Measurements from ENCODE around the gene SLC38A6.

DNA sequence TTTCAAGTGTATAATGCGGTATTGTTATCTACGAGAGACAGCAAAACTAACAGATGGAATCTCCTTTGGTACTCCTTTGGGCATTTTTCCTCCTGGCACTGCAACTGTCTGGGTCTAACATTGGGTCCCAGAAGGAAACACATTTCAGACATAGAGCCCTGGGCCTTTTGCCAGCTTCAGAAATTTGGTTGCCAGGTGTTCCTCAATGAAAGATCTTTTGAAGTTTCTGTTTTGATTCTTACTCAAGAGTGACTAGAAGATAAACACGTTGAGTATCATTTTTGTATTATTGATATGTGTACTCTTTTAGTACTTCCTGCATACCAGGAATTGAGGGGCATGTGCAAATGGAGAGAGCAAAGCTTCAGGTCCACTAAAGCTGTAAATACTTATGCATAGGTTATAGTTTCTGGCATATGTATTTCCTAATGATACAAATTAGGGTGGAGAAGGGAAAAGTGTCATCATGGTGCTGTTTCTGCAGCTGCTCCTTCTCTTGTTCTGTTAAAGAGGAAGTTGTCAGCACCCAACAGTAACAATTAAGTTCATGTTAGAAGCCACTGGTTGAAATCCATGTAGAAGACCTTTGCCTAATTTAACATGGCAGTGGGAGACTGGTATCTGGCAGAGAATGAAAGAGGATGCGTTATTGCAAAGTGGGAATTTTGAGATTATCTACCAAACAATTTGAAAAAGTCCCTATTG lies 53.5 kb downstream of the SLC38A6 start:
- TF ChIP-seq MEF2A (IDR thresholded peaks at IDR 0.05; ENCODE audit: insufficient read depth, low read depth, low read length) (no peak), CHD2 (IDR thresholded peaks at IDR 0.05; ENCODE audit: borderline replicate concordance, low read depth, low read length) (no peak), EZH2 (IDR thresholded peaks at IDR 0.05; ENCODE audit: borderline replicate concordance, control insufficient read depth, low read depth, low read length) (no peak), CBX5 (IDR thresholded peaks at IDR 0.05; ENCODE audit: low read depth) (no peak), STAT3 (IDR thresholded peaks at IDR 0.05; ENCODE audit: low read depth, low read length) (no peak), BRCA1 (IDR thresholded peaks at IDR 0.05; ENCODE audit: low read depth, low read length) (no peak), CBFB (IDR thresholded peaks at IDR 0.05; ENCODE audit: low read depth) (no peak), FOS (IDR thresholded peaks at IDR 0.05; ENCODE audit: borderline replicate concordance, extremely low read depth, insufficient read length) (no peak), EED (IDR thresholded peaks at IDR 0.05; ENCODE audit: low read depth) (no peak), POLR2A (IDR thresholded peaks at IDR 0.05; ENCODE audit: low read depth, low read length) (no peak)
- TF ChIP-seq, protein P1, sequence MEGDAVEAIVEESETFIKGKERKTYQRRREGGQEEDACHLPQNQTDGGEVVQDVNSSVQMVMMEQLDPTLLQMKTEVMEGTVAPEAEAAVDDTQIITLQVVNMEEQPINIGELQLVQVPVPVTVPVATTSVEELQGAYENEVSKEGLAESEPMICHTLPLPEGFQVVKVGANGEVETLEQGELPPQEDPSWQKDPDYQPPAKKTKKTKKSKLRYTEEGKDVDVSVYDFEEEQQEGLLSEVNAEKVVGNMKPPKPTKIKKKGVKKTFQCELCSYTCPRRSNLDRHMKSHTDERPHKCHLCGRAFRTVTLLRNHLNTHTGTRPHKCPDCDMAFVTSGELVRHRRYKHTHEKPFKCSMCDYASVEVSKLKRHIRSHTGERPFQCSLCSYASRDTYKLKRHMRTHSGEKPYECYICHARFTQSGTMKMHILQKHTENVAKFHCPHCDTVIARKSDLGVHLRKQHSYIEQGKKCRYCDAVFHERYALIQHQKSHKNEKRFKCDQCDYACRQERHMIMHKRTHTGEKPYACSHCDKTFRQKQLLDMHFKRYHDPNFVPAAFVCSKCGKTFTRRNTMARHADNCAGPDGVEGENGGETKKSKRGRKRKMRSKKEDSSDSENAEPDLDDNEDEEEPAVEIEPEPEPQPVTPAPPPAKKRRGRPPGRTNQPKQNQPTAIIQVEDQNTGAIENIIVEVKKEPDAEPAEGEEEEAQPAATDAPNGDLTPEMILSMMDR (IDR thresholded peaks at IDR 0.05 in 2 of 3, conservative IDR thresholded peaks at IDR 0.05 in 1 of 3; ENCODE audit: control insufficient read depth in 2 of 3, extremely low read depth in 1 of 3, insufficient read depth in 1 of 3, low read depth in 3 of 3, low read length in 3 of 3) = no peak
- TF ChIP-seq, protein P2, sequence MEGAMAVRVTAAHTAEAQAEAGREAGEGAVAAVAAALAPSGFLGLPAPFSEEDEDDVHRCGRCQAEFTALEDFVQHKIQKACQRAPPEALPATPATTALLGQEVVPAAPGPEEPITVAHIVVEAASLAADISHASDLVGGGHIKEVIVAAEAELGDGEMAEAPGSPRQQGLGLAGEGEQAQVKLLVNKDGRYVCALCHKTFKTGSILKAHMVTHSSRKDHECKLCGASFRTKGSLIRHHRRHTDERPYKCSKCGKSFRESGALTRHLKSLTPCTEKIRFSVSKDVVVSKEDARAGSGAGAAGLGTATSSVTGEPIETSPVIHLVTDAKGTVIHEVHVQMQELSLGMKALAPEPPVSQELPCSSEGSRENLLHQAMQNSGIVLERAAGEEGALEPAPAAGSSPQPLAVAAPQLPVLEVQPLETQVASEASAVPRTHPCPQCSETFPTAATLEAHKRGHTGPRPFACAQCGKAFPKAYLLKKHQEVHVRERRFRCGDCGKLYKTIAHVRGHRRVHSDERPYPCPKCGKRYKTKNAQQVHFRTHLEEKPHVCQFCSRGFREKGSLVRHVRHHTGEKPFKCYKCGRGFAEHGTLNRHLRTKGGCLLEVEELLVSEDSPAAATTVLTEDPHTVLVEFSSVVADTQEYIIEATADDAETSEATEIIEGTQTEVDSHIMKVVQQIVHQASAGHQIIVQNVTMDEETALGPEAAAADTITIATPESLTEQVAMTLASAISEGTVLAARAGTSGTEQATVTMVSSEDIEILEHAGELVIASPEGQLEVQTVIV (IDR thresholded peaks at IDR 0.05; ENCODE audit: borderline replicate concordance, partially characterized antibody) = no peak
- TF ChIP-seq, protein P3, sequence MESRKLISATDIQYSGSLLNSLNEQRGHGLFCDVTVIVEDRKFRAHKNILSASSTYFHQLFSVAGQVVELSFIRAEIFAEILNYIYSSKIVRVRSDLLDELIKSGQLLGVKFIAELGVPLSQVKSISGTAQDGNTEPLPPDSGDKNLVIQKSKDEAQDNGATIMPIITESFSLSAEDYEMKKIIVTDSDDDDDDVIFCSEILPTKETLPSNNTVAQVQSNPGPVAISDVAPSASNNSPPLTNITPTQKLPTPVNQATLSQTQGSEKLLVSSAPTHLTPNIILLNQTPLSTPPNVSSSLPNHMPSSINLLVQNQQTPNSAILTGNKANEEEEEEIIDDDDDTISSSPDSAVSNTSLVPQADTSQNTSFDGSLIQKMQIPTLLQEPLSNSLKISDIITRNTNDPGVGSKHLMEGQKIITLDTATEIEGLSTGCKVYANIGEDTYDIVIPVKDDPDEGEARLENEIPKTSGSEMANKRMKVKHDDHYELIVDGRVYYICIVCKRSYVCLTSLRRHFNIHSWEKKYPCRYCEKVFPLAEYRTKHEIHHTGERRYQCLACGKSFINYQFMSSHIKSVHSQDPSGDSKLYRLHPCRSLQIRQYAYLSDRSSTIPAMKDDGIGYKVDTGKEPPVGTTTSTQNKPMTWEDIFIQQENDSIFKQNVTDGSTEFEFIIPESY (IDR thresholded peaks at IDR 0.05) = no peak
- TF ChIP-seq, protein P4, sequence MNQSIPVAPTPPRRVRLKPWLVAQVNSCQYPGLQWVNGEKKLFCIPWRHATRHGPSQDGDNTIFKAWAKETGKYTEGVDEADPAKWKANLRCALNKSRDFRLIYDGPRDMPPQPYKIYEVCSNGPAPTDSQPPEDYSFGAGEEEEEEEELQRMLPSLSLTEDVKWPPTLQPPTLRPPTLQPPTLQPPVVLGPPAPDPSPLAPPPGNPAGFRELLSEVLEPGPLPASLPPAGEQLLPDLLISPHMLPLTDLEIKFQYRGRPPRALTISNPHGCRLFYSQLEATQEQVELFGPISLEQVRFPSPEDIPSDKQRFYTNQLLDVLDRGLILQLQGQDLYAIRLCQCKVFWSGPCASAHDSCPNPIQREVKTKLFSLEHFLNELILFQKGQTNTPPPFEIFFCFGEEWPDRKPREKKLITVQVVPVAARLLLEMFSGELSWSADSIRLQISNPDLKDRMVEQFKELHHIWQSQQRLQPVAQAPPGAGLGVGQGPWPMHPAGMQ (IDR thresholded peaks at IDR 0.05; ENCODE audit: borderline replicate concordance) = no peak
